Type B pancreatic cell (in vitro differentiated cells): Measurements from ENCODE around the gene ERI2. TPM values are rescaled to one million over a fixed set of nuclear protein-coding genes. Genes with fewer than 3 reads are reported as not detected.

Experiments
- DNase-seq: peaks from one replicate; pipeline ENCODE4 v3.0.0; 2021; ENCODE audit warnings: mixed read lengths; ENCODE audit not compliant: unreplicated experiment; ENCODE audit errors: extremely low spot score
- H3K27ac Mint-ChIP-seq: 2 replicates; pipeline ENCODE4 v1.8.0; 2021; ENCODE audit warnings: mild to moderate bottlenecking, mixed read lengths
- H3K27me3 Mint-ChIP-seq: 2 replicates; pipeline ENCODE4 v1.8.0; 2021; ENCODE audit warnings: mixed read lengths
- H3K36me3 Mint-ChIP-seq: 2 replicates; pipeline ENCODE4 v1.8.0; 2021; ENCODE audit warnings: mixed read lengths
- H3K4me1 Mint-ChIP-seq: one replicate; pipeline ENCODE4 v1.8.0; 2021; ENCODE audit warnings: mixed read lengths; ENCODE audit not compliant: unreplicated experiment
- H3K4me3 Mint-ChIP-seq: 2 replicates; pipeline ENCODE4 v1.8.0; 2021; ENCODE audit warnings: mild to moderate bottlenecking, mixed read lengths
- H3K9me3 Mint-ChIP-seq: 2 replicates; pipeline ENCODE4 v1.8.0; 2021; ENCODE audit warnings: mixed read lengths
- CTCF ChIP-seq: fragments of 200-600 bp; sonication (generic); conservative IDR thresholded peaks from 2 replicates; pipeline ENCODE4 v1.5.0; 2021; ENCODE audit warnings: antibody characterized with exemption, mild to moderate bottlenecking
- total RNA-seq: library from RNA; stranded (reverse); gene quantifications from 2 replicates; pipeline ENCODE4 v1.2.1, GENCODE V29; 2021; ENCODE audit warnings: low replicate concordance

Gene ERI2
- total RNA-seq, 1 donor from 2014 or later, result 35.9 TPM

GRCh38 chr16:20850981-20851380 is 44.7 kb upstream of the ERI2 start:
- Mint-ChIP-seq H3K9me3 (no peaks in the 10 kb centered on the region), H3K27me3 (no peaks in the 10 kb centered on the region), H3K4me1 (peaks cover 5% of the 10 kb centered on the region), H3K27ac (no peak overlapping the region), H3K36me3 (peaks cover 9% of the 10 kb centered on the region), H3K4me3 (no peak overlapping the region)
- DNase-seq, result no peak
- no peak for TF ChIP-seq CTCF

GRCh38 chr16:20849589-20850390 is 43.5 kb upstream of the ERI2 start:
- Mint-ChIP-seq H3K9me3 (no peaks in the 10 kb centered on the region), H3K4me3 (no peak overlapping the region), H3K27ac (peak overlapping the region; percentile 40), H3K36me3 (peaks cover 5% of the 10 kb centered on the region), H3K27me3 (no peaks in the 10 kb centered on the region), H3K4me1 (peaks cover 5% of the 10 kb centered on the region)
- peak; percentile 97 for TF ChIP-seq CTCF
- peak; percentile 72 for DNase-seq

DNA sequence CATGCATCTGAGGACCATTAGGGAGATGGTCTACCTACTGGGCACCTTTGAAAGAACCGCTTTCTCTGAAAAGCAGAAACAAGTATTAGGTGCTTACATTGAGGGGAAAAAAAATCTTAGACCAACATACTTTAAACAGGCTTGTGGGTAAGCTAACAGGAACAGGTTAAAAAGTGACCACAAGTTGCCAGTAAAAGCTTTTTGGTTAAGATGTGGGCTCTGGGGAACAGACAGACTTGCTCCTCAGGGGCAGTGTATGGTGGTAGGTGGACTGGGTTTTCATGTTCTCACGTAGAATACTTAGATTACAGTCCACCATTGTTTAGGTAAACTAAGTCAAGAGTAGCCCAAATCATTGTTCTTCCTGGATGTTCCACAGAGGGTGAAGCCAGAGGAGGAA is 41.3 kb upstream of the ERI2 start:
- H3K27ac Mint-ChIP-seq, result no peak overlapping the region
- H3K4me1 Mint-ChIP-seq, result peaks cover 5% of the 10 kb centered on the region
- H3K9me3 Mint-ChIP-seq, result no peaks in the 10 kb centered on the region
- TF ChIP-seq CTCF, result no peak
- H3K4me3 Mint-ChIP-seq, result no peak overlapping the region
- peaks cover 5% of the 10 kb centered on the region for H3K36me3 Mint-ChIP-seq
- no peak for DNase-seq
- no peaks in the 10 kb centered on the region for H3K27me3 Mint-ChIP-seq

- Mint-ChIP-seq H3K27ac (no peak overlapping the region), H3K36me3 (peaks cover 5% of the 10 kb centered on the region), H3K4me3 (no peak overlapping the region), H3K4me1 (peaks cover 5% of the 10 kb centered on the region), H3K9me3 (no peaks in the 10 kb centered on the region), H3K27me3 (no peaks in the 10 kb centered on the region)
- DNase-seq, result no peak
- TF ChIP-seq CTCF, result no peak
These were observed 40.3 kb upstream of the ERI2 start for GRCh38 chr16:20846551-20846950.

DNA sequence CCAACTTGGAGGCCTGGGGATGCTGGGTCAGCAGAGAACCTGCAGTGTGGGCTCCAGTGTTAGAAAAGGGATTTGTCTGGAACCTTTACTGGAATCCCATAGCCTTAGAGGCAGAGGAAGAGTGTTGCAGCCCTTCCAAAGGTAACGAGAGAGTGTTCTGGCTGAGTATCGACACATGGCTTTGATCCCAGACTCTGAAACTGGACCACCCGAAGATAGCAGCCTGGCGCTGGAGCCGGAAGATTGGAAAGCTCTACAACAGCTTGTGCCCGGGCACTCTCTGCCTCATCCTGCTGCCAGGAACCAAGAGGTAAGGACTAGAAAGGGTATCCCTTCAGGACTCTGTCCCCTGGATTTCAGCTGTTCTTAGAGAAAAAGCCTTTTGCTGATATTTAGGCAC is 39.8 kb upstream of the ERI2 start:
- no peak for TF ChIP-seq CTCF
- peaks cover 8% of the 10 kb centered on the region for H3K36me3 Mint-ChIP-seq
- H3K9me3 Mint-ChIP-seq, result no peaks in the 10 kb centered on the region
- no peaks in the 10 kb centered on the region for H3K27me3 Mint-ChIP-seq
- no peak overlapping the region for H3K4me3 Mint-ChIP-seq
- H3K4me1 Mint-ChIP-seq, result peaks cover 5% of the 10 kb centered on the region
- H3K27ac Mint-ChIP-seq, result no peak overlapping the region
- DNase-seq, result no peak
